GM12892 (cell line): ENCODE results near the gene SYNDIG1.

ENCODE experiments used
- POLR2A ChIP-seq: IDR thresholded peaks from 2 replicates; pipeline ENCODE4 v1.6.1; 2011; ENCODE audit warnings: low read depth, low read length, control low read depth
- POLR2AphosphoS5 ChIP-seq: IDR thresholded peaks from 2 replicates; pipeline ENCODE4 v1.6.1; 2011; ENCODE audit warnings: low read depth, low read length, control low read depth
- TAF1 ChIP-seq: IDR thresholded peaks from 2 replicates; pipeline ENCODE4 v1.6.1; 2011; ENCODE audit warnings: low read depth, mild to moderate bottlenecking, control low read depth, low read length, borderline replicate concordance

DNA sequence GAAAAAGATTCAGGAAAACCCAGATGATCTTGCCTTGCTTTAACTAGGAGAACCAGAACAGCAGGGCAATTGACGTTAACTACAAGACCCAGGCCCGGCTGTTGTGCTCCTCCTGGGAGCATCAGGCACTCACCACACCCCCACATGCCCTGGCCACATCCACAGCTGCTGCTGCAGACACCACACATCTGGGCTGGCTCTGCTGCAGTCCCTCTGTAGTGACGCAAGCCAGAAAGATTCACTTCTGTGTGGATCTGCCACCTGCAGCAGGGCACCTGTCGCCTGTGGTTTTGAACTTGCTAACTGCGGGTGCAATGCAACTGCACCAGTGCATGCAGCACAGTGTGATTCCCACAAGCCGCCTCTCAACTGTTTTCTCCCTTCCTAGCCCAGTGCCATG, 228.8 kb downstream of the SYNDIG1 start:
- TF ChIP-seq POLR2AphosphoS5 (no peak), TAF1 (no peak), POLR2A (no peak)
